GM11168 (cell line): ENCODE measurements around the gene PHTF1.

Experiments used
- in situ Hi-C: fragments of 300-500 bp; cut with MboI; formaldehyde crosslinking; loops from one replicate; pipeline ENCODE4 v1.12.0; 2022; ENCODE audit warnings: low sequenced_read_pairs; ENCODE audit not compliant: unreplicated experiment

PHTF1 gene

GRCh38 chr1:113676524-113676923, 82.8 kb downstream of the PHTF1 start:
- in situ Hi-C loops: no loop called here

GRCh38 chr1:113675302-113675701, 84.0 kb downstream of the PHTF1 start:
- in situ Hi-C loops: no loop called here

GRCh38 chr1:113674591-113674990, 84.7 kb downstream of the PHTF1 start:
- in situ Hi-C loops: no loop called here

GRCh38 chr1:113672491-113672890, 86.8 kb downstream of the PHTF1 start:
- in situ Hi-C loops: no loop called here

- in situ Hi-C loops: no loop called here
Observed at GRCh38 chr1:113670650-113671049, 88.6 kb downstream of the PHTF1 start.

GRCh38 chr1:113669988-113670387, 89.3 kb downstream of the PHTF1 start:
- in situ Hi-C loops: no loop called here

GRCh38 chr1:113666126-113666525, 93.2 kb downstream of the PHTF1 start:
- in situ Hi-C loops: no loop called here

- in situ Hi-C loops: no loop called here
Observed at GRCh38 chr1:113665071-113665470, 94.2 kb downstream of the PHTF1 start.

GRCh38 chr1:113663165-113663951, 95.9 kb downstream of the PHTF1 start:
- in situ Hi-C loops: no loop called here

- in situ Hi-C loops: no loop called here
Observed at GRCh38 chr1:113662101-113662500, 97.2 kb downstream of the PHTF1 start.

GRCh38 chr1:113660088-113660487, 99.2 kb downstream of the PHTF1 start:
- in situ Hi-C loops: no loop called here

- in situ Hi-C loops: no loop called here
Observed at GRCh38 chr1:113659556-113659955, 99.7 kb downstream of the PHTF1 start.

GRCh38 chr1:113659035-113659434, 100.3 kb downstream of the PHTF1 start:
- in situ Hi-C loops: no loop called here

GRCh38 chr1:113657556-113658063, 101.7 kb downstream of the PHTF1 start:
- in situ Hi-C loops: no loop called here

GRCh38 chr1:113657126-113657525, 102.2 kb downstream of the PHTF1 start:
- in situ Hi-C loops: no loop called here

- in situ Hi-C loops: no loop called here
Observed at GRCh38 chr1:113654883-113655282, 104.4 kb downstream of the PHTF1 start.

GRCh38 chr1:113653741-113654140, 105.5 kb downstream of the PHTF1 start:
- in situ Hi-C loops: no loop called here

GRCh38 chr1:113652771-113653170, 106.5 kb downstream of the PHTF1 start:
- in situ Hi-C loops: no loop called here

GRCh38 chr1:113648478-113648877, 110.8 kb downstream of the PHTF1 start:
- in situ Hi-C loops: no loop called here

GRCh38 chr1:113647164-113647563, 112.1 kb downstream of the PHTF1 start:
- in situ Hi-C loops: no loop called here
